NK-92 (cell line): Measurements from ENCODE around the gene ALPK3.

Source experiments
- DNase-seq: peaks from one replicate; lab custom pipeline; 2025; ENCODE audit not compliant: unreplicated experiment; lab: John Stamatoyannopoulos, UW

ALPK3 gene

GRCh38 chr15:84914909-84915605 is 97.9 kb downstream of the ALPK3 start:
- no peak for DNase-seq

- no peak for DNase-seq
These were observed 98.4 kb downstream of the ALPK3 start for GRCh38 chr15:84915606-84915958.

- DNase-seq = no peak
These were observed 100.3 kb downstream of the ALPK3 start for GRCh38 chr15:84917452-84917851.

DNA sequence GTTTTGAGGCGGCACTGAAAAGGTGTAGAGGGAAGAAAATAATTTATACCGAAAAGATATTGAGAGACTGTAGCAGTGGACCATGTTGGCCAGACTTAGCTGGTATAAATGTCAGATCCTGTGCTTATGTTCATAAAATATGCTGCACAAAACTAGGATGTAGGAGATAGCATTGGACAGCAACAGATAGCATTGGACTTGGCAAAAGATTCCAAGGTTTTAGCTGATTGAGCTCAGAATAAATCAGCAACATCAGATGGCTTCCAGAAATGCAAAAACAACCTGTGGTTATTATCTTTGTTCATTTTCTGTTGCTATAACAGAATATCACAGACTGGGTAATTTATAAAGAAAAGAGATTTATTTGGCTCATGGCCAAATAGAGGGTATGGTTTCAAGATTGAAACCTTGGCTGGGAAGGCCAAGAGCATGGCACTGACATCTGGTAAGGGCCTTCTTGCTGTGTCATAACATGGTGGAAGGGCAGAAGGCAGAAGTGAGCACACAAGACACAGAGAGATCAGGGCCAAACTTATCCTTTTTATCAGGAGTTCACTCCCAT is 102.0 kb downstream of the ALPK3 start:
- DNase-seq = no peak

DNA sequence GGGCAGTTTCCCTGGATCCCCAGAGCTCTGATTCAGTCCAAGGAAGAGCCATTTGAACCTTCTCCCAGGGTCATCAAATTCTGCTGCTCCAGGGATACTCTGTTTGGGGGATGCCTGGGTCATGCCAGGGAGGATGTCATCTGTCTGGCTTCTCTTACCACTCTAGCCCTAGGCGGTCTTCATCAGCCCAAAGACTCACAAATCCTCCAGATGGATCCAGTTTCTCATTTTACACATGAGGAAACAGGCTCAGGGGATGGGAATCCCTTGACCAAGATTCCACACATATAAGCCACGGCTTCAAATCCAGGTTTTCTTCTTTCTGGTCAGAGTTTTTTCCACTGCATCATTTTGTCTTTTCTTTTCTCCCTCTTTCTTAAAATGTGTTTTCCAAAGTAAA is 104.0 kb downstream of the ALPK3 start:
- no peak for DNase-seq

- no peak for DNase-seq
These were observed 105.4 kb downstream of the ALPK3 start for GRCh38 chr15:84922530-84922929.
